Naive thymus-derived CD4-positive, alpha-beta T cell (primary cell): ENCODE measurements around the gene MUC7. TPM values are rescaled to one million over a fixed set of nuclear protein-coding genes. Genes with fewer than 3 reads are reported as not detected.
"Not testable (repeated sequence)": the region's sequence is repeated elsewhere in the genome, so short reads cannot be mapped to it uniquely, and the experiment has no call there.

Experiments used
- ATAC-seq: fragments of 150-1000 bp; cut with Tn5 transposase; 2 replicates; pipeline ENCODE4 v1.10.0; 2021; ENCODE audit warnings: mild to moderate bottlenecking, moderate library complexity
- CTCF ChIA-PET: fragments of 350-600 bp; sonication (Branson Sonifier 250); formaldehyde crosslinking; loops from one replicate; lab custom pipeline; 2021; ENCODE audit warnings: antibody characterized with exemption; lab: Charles Lee
- POLR2A ChIA-PET: fragments of 350-600 bp; sonication (Branson Sonifier 250); formaldehyde crosslinking; loops from one replicate; lab custom pipeline; 2021; ENCODE audit warnings: antibody characterized with exemption, inconsistent platforms; lab: Charles Lee
- DNase-seq, 9 donors: peaks; one replicate each; pipeline versions ENCODE4 v3.0.0 to v3.0.0-alpha.2; 2020 to 2022; ENCODE audit warnings: mixed read lengths in 1 of 9
- H3K27ac ChIP-seq: one replicate; pipeline ENCODE4 v1.7.0; 2013; ENCODE audit warnings: mild to moderate bottlenecking, low read depth, low read length, moderate library complexity
- H3K27me3 ChIP-seq, 2 donors: one replicate each; pipeline ENCODE4 v1.7.0; 2013; ENCODE audit warnings: low read length in 2 of 2, mild to moderate bottlenecking in 2 of 2, moderate library complexity in 2 of 2; ENCODE audit not compliant: control insufficient read depth in 2 of 2, insufficient read depth in 2 of 2
- H3K36me3 ChIP-seq, 3 experiments: 1 replicate in 2 of 3; 2 replicates in 1 of 3; pipeline ENCODE4 v1.7.0; 2013; ENCODE audit warnings: low read length in 3 of 3, mild to moderate bottlenecking in 3 of 3, moderate library complexity in 1 of 3; ENCODE audit not compliant: insufficient read depth in 3 of 3, control insufficient read depth in 2 of 3
- H3K4me1 ChIP-seq, 2 donors: one replicate each; pipeline ENCODE4 v1.7.0; 2013; ENCODE audit warnings: low read length in 2 of 2, mild to moderate bottlenecking in 2 of 2, moderate library complexity in 1 of 2; ENCODE audit not compliant: control insufficient read depth in 2 of 2, insufficient read depth in 2 of 2
- H3K4me3 ChIP-seq: 2 replicates; pipeline ENCODE4 v1.7.0; 2013; ENCODE audit warnings: mild to moderate bottlenecking, low read length
- H3K9me3 ChIP-seq, 3 experiments: 1 replicate in 2 of 3; 2 replicates in 1 of 3; pipeline ENCODE4 v1.7.0; 2013; ENCODE audit warnings: low read length in 3 of 3; ENCODE audit not compliant: control insufficient read depth in 2 of 3
- H3K27ac Mint-ChIP-seq, 9 donors: one replicate each; pipeline ENCODE4 v1.8.0; 2020 to 2022; ENCODE audit warnings: mixed read lengths in 9 of 9, mild to moderate bottlenecking in 8 of 9, moderate library complexity in 5 of 9, inconsistent platforms in 2 of 9
- H3K27me3 Mint-ChIP-seq, 5 donors: one replicate each; pipeline ENCODE4 v1.8.0; 2021 to 2022; ENCODE audit warnings: mixed read lengths in 5 of 5, mild to moderate bottlenecking in 1 of 5
- H3K36me3 Mint-ChIP-seq, 5 donors: one replicate each; pipeline ENCODE4 v1.8.0; 2020 to 2022; ENCODE audit warnings: mixed read lengths in 5 of 5, mild to moderate bottlenecking in 3 of 5, inconsistent platforms in 1 of 5
- H3K4me1 Mint-ChIP-seq, 7 donors: one replicate each; pipeline ENCODE4 v1.8.0; 2020 to 2022; ENCODE audit warnings: mixed read lengths in 7 of 7, mild to moderate bottlenecking in 3 of 7, inconsistent platforms in 1 of 7
- H3K4me3 Mint-ChIP-seq, 10 donors: one replicate each; pipeline ENCODE4 v1.8.0; 2020 to 2022; ENCODE audit warnings: mild to moderate bottlenecking in 10 of 10, mixed read lengths in 10 of 10, moderate library complexity in 6 of 10, inconsistent platforms in 2 of 10
- H3K9me3 Mint-ChIP-seq, 11 donors: one replicate each; pipeline ENCODE4 v1.8.0; 2020 to 2022; ENCODE audit warnings: mixed read lengths in 11 of 11, mild to moderate bottlenecking in 4 of 11, inconsistent platforms in 1 of 11, moderate library complexity in 1 of 11
- intact Hi-C, 2 donors: fragments of 100-400 bp; cut with micrococcal nuclease; formaldehyde crosslinking; loops; one replicate each; pipeline ENCODE4 v1.15.1; 2023
- polyA plus RNA-seq, 2 donors: library from polyadenylated mRNA; unstranded; fragments of 300-500 nt; fragmentation: Illumina TruSeq; gene quantifications; one replicate each; pipeline ENCODE4 v1.2.3, GENCODE V29; 2021
- total RNA-seq, 6 experiments: library from RNA in 5 of 6; stranded (reverse) in 5 of 6; gene quantifications; 1 replicate in 5 of 6; 2 replicates in 1 of 6; pipeline ENCODE4 v1.2.3 and lab custom pipeline; 2021 to 2026

Gene MUC7
- total and polyA plus RNA-seq, 7 experiments from 2014 or later = not detected

DNA sequence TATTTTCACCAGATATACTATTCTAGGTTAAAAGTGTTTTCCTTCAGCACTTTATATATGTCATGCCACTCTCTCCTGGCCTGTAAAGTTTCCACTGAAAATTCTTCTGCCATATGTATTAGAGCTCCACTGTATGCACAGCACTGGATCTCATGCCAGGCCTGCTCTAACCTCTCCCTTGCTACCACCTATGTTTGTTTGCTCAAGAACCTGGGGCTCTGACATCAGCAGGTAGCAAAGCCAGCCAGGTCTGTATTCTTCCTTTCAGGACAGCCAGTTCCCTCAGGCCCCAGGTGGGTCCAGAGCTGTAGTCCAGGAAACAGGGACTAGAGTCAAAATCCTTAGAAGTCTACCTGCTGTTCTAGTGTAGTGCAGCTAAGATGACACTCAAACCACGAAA, 19.1 kb upstream of the MUC7 start:
- Mint-ChIP-seq H3K4me3 (no peak overlapping the region), H3K27me3 (peaks cover 0 to 19% (median 13%) of the 10 kb centered on the region in 5 donors), H3K36me3 (no peaks in the 10 kb centered on the region), H3K9me3 (peaks cover 0 to 14% (median 4%) of the 10 kb centered on the region in 11 donors), H3K4me1 (no peaks in the 10 kb centered on the region), H3K27ac (peak overlapping the region in 1 of 9 donors; percentile 44)
- ATAC-seq (no peak), DNase-seq (no peak)
- ChIA-PET CTCF (no interaction called here), POLR2A (no interaction called here)
- no peaks in the 10 kb centered on the region for H3K36me3 ChIP-seq
- no peak overlapping the region for H3K4me3 ChIP-seq
- H3K9me3 ChIP-seq = no peaks in the 10 kb centered on the region
- H3K4me1 ChIP-seq = no peaks in the 10 kb centered on the region
- intact Hi-C loops = no loop called here
- no peak overlapping the region for H3K27ac ChIP-seq
- H3K27me3 ChIP-seq = no peaks in the 10 kb centered on the region

DNA sequence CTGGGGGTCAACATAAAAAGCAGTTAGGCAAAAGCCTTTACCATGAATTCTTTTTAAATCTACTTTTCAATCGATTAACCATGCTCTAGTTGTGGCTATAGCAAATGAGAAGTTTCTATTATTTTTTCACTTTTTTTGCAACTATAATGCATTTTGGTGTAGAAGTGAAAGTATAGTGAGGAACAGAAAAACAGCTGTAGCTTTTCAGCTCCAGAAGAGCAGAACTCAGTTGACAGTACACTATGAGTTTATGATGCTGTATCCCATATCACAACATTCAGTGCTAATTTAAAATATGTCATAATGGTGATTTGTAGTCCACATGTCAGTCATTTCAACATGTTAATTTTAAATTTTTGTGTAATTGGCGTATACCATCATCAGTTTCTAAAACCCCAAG, 8.7 kb upstream of the MUC7 start:
- CTCF ChIA-PET = no interaction called here
- no peak overlapping the region for H3K27ac ChIP-seq
- no peak for ATAC-seq
- Mint-ChIP-seq H3K4me1 (no peaks in the 10 kb centered on the region), H3K36me3 (no peaks in the 10 kb centered on the region), H3K27ac (no peak overlapping the region), H3K4me3 (no peak overlapping the region), H3K9me3 (peaks cover 0 to 15% (median 5%) of the 10 kb centered on the region in 11 donors), H3K27me3 (peaks cover 0 to 19% (median 9%) of the 10 kb centered on the region in 5 donors)
- POLR2A ChIA-PET = no interaction called here
- no peaks in the 10 kb centered on the region for H3K9me3 ChIP-seq
- H3K27me3 ChIP-seq = no peaks in the 10 kb centered on the region
- H3K36me3 ChIP-seq = no peaks in the 10 kb centered on the region
- intact Hi-C loops = no loop called here
- no peaks in the 10 kb centered on the region for H3K4me1 ChIP-seq
- no peak overlapping the region for H3K4me3 ChIP-seq
- no peak for DNase-seq

DNA sequence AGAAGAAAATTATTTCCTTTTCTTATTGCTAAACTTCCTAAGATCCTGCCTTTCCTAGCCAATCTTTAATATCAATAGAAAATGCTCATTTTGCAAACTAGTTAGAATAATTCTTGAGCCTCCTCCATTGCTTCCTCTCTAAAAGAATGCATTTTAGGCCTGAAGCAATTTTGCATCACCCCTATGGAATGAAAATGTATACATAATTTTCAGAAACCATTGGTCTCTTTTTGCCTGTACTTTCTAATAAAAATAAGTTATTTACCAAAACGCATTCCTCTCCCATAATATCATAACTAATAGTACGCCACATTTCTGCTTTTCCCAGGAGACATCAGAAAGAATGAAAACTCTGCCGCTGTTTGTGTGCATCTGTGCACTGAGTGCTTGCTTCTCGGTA, 1.7 kb downstream of the MUC7 start:
- H3K27me3 Mint-ChIP-seq = peaks cover 0 to 17% (median 5%) of the 10 kb centered on the region in 5 donors
- H3K9me3 Mint-ChIP-seq = peaks cover 0 to 8% (median 0%) of the 10 kb centered on the region in 11 donors
- POLR2A ChIA-PET = no interaction called here

DNA sequence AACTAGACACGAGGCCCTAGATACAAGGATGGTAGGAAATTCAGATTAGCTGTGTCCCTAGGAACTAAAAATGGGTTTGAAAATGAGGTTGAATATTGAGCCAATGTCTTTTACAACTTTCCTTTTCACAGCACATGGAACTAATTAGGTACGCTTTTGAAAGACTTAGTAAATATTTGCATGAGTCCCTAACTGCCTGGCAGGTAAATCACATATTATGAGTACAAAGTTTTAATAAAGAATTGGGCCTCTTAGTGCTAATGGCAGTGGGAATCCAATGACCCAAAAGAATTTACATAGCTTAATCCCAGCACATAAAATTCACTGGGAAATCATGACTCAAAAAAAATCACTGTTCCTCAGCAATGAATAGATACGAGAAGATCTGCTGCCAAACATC, 16.8 kb downstream of the MUC7 start:
- H3K4me3 ChIP-seq = no peak overlapping the region
- peaks cover 0 to 3% (median 0%) of the 10 kb centered on the region in 11 donors for H3K9me3 Mint-ChIP-seq
- no peaks in the 10 kb centered on the region for H3K4me1 ChIP-seq
- no peaks in the 10 kb centered on the region for H3K36me3 ChIP-seq
- ChIA-PET CTCF (no interaction called here), POLR2A (no interaction called here)
- no peak for ATAC-seq
- DNase-seq = no peak
- intact Hi-C loops = no loop called here
- H3K4me3 Mint-ChIP-seq = no peak overlapping the region
- no peak overlapping the region for H3K27ac Mint-ChIP-seq
- no peaks in the 10 kb centered on the region for H3K27me3 ChIP-seq
- H3K9me3 ChIP-seq = no peaks in the 10 kb centered on the region
- no peaks in the 10 kb centered on the region for H3K4me1 Mint-ChIP-seq
- no peaks in the 10 kb centered on the region for H3K36me3 Mint-ChIP-seq
- H3K27ac ChIP-seq = no peak overlapping the region
- peaks cover 0 to 16% (median 4%) of the 10 kb centered on the region in 5 donors for H3K27me3 Mint-ChIP-seq

More for the DNA sequence above, 1.7 kb downstream of the MUC7 start:
- H3K4me3 ChIP-seq = no peak overlapping the region
- ATAC-seq (no peak), DNase-seq (no peak)
- no peaks in the 10 kb centered on the region for H3K27me3 ChIP-seq
- H3K4me1 Mint-ChIP-seq = no peaks in the 10 kb centered on the region
- H3K4me3 Mint-ChIP-seq = no peak overlapping the region
- no peak overlapping the region for H3K27ac Mint-ChIP-seq
- H3K9me3 ChIP-seq = no peaks in the 10 kb centered on the region
- H3K36me3 Mint-ChIP-seq = no peaks in the 10 kb centered on the region
- no peaks in the 10 kb centered on the region for H3K4me1 ChIP-seq
- CTCF ChIA-PET = no interaction called here
- H3K27ac ChIP-seq = no peak overlapping the region
- intact Hi-C loops = no loop called here
- H3K36me3 ChIP-seq = no peaks in the 10 kb centered on the region

DNA sequence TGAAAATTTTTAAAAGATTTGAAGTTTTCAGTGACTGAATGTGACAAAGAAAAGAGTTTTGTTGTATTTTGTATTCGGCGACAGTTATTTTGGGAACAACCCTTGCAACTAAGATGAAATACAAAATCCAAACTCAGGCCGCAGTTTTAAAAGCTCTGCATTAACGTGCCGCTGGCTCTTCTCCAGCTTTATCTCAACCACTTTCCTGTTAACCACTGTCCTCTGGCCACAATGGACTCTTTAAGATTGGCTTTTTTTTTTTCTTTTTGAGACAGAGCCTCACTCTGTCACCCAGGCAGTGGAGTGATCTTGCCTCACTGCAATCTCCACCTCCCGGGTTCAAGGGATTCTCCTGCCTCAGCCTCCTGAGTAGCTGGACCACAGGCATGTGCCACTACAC, 24.2 kb downstream of the MUC7 start:
- POLR2A ChIA-PET = no interaction called here
- H3K27me3 Mint-ChIP-seq = peaks cover 0 to 33% (median 11%) of the 10 kb centered on the region in 5 donors
- Histone ChIP-seq H3K4me1 (no peaks in the 10 kb centered on the region), H3K9me3 (no peaks in the 10 kb centered on the region), H3K36me3 (no peaks in the 10 kb centered on the region), H3K27ac (no peak overlapping the region), H3K4me3 (no peak overlapping the region), H3K27me3 (no peaks in the 10 kb centered on the region)
- intact Hi-C loops = no loop called here
- CTCF ChIA-PET = no interaction called here
- peaks cover 0 to 2% (median 0%) of the 10 kb centered on the region in 11 donors for H3K9me3 Mint-ChIP-seq
- no peak overlapping the region for H3K4me3 Mint-ChIP-seq
- DNase-seq (no peak), ATAC-seq (no peak)
- no peaks in the 10 kb centered on the region for H3K4me1 Mint-ChIP-seq
- no peaks in the 10 kb centered on the region for H3K36me3 Mint-ChIP-seq
- no peak overlapping the region for H3K27ac Mint-ChIP-seq

DNA sequence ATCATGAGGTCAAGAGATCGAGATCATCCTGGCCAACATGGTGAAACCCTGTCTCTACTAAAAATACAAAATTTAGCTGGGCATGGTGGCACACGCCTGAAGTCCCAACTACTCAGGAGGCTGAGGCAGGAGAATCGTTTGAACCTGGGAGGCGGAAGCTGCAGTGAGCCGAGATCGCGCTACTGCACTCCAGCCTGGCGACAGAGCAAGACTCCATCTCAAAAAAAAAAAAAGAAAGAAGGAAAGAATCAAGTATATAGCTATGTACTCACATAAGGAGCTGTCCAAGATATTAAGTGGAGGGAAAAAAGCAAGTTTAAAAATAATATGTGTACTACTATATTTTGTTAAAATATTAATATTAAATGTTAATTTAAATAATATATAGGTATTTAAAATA, 29.8 kb downstream of the MUC7 start:
- H3K27ac Mint-ChIP-seq, H3K9me3 ChIP-seq, DNase-seq, ATAC-seq, H3K36me3 Mint-ChIP-seq, POLR2A ChIA-PET, H3K4me3 ChIP-seq, H3K4me3 Mint-ChIP-seq, H3K4me1 ChIP-seq, CTCF ChIA-PET, H3K4me1 Mint-ChIP-seq, H3K27ac ChIP-seq, H3K36me3 ChIP-seq, H3K27me3 ChIP-seq, intact Hi-C loops, H3K9me3 Mint-ChIP-seq: not testable (repeated sequence)
- peaks cover 0 to 12% (median 7%) of the 10 kb centered on the region in 5 donors for H3K27me3 Mint-ChIP-seq

DNA sequence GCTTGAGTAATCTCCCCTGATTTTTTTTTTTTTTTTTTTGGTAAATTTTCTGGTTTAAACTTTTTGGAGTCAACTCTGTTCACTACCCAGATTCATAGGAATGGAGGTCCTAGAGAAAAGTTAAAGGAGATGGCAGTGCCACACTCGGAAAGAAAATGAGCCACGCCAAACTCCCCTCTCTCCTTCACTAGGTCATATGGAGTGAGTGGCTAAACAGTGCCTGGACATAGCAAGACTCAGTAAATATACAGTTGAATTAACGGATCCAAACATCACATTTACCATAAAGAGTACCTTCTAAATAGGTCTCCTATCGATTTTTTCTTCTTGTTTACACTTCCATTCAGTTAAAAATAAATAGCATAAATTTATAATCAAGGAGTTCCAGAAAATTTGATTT, 32.7 kb downstream of the MUC7 start:
- DNase-seq (no peak), ATAC-seq (no peak)
- intact Hi-C loops = loop anchor here (1.0 to 5.0 kb wide), 5 partner anchors 54 to 1187 kb away; no protein-coding TSS in a partner anchor
- Histone ChIP-seq H3K27ac (no peak overlapping the region), H3K36me3 (no peaks in the 10 kb centered on the region), H3K9me3 (no peaks in the 10 kb centered on the region), H3K27me3 (no peaks in the 10 kb centered on the region), H3K4me3 (no peak overlapping the region), H3K4me1 (no peaks in the 10 kb centered on the region)
- Mint-ChIP-seq H3K4me1 (no peaks in the 10 kb centered on the region), H3K36me3 (no peaks in the 10 kb centered on the region), H3K9me3 (peaks cover 0 to 2% (median 0%) of the 10 kb centered on the region in 11 donors), H3K4me3 (no peak overlapping the region), H3K27ac (no peak overlapping the region), H3K27me3 (peaks cover 0 to 2% (median 0%) of the 10 kb centered on the region in 5 donors)
- ChIA-PET CTCF (no interaction called here), POLR2A (no interaction called here)
